MCF 10A (cell line): ENCODE results near the gene BTG4. TPM values are rescaled to one million over a fixed set of nuclear protein-coding genes. Genes with fewer than 3 reads are reported as not detected.

Experiments
- BruUV-seq: library from RNA; stranded (reverse); fragments of 400-500 nt; replicated peaks from 2 replicates; lab custom pipeline; 2021; lab: Mats Ljungman, UMichigan
- CTCF ChIA-PET: fragments of 300-600 bp; sonication (Branson Sonifier 250); formaldehyde crosslinking; extraction: SDS; loops from one replicate; lab custom pipeline; 2021; ENCODE audit warnings: antibody characterized with exemption, inconsistent platforms; lab: Yijun Ruan, JAX
- POLR2A ChIA-PET: fragments of 300-600, 350-650 bp; sonication (Branson Sonifier 250); formaldehyde crosslinking; extraction: SDS; loops from one replicate; lab custom pipeline; 2020; ENCODE audit warnings: antibody characterized with exemption, inconsistent platforms; lab: Yijun Ruan, JAX
- DNase-seq: peaks from one replicate; pipeline ENCODE4 v3.0.0-alpha.2; 2018; ENCODE audit not compliant: unreplicated experiment
- H3K27ac Mint-ChIP-seq: one replicate; pipeline ENCODE4 v1.8.0; 2022; ENCODE audit warnings: mild to moderate bottlenecking, low read depth, mixed read lengths; ENCODE audit not compliant: unreplicated experiment
- H3K27me3 Mint-ChIP-seq: one replicate; pipeline ENCODE4 v1.8.0; 2022; ENCODE audit warnings: mixed read lengths; ENCODE audit not compliant: insufficient read depth, unreplicated experiment
- H3K36me3 Mint-ChIP-seq: one replicate; pipeline ENCODE4 v1.8.0; 2022; ENCODE audit warnings: mild to moderate bottlenecking, moderate library complexity, mixed read lengths; ENCODE audit not compliant: insufficient read depth, unreplicated experiment
- H3K4me1 Mint-ChIP-seq: one replicate; pipeline ENCODE4 v1.8.0; 2022; ENCODE audit warnings: mixed read lengths; ENCODE audit not compliant: insufficient read depth, unreplicated experiment
- H3K4me3 Mint-ChIP-seq: one replicate; pipeline ENCODE4 v1.8.0; 2022; ENCODE audit warnings: mild to moderate bottlenecking, moderate library complexity, mixed read lengths; ENCODE audit not compliant: unreplicated experiment
- H3K9me3 Mint-ChIP-seq: one replicate; pipeline ENCODE4 v1.8.0; 2022; ENCODE audit warnings: mixed read lengths; ENCODE audit not compliant: unreplicated experiment
- CTCF ChIP-seq: fragments of 200-600 bp; IDR thresholded peaks from one replicate; pipeline ENCODE4 v1.8.0; 2022; ENCODE audit warnings: antibody characterized with exemption, mild to moderate bottlenecking; ENCODE audit not compliant: unreplicated experiment
- intact Hi-C: fragments of 100-400 bp; cut with micrococcal nuclease; formaldehyde crosslinking; loops from 2 replicates; pipeline ENCODE4 v1.14.1; 2022
- total RNA-seq: library from RNA; stranded (reverse); gene quantifications from 2 replicates; pipeline ENCODE4 v1.2.3, GENCODE V29; 2022

The BTG4 gene
- total RNA-seq, 1 experiment from 2014 or later, result not detected

DNA sequence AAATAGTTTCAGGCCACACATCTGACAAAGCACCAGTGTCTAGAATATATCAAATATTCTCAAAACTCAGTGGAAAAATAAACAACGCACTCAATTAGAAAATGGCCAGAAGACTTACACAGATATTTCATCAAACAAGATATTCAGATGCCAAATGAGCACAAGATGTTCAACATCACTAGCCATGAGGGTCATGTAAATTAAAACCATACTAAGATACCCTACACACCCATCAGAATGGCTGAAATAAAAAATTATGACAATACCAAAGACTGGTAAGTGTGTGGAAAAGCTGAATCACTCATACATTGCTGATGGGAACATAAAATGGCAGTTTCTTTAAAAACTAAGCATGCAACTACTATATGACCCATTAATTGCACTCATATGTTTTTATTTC is 21.7 kb downstream of the BTG4 start:
- no TSS peak for BruUV-seq
- Mint-ChIP-seq H3K36me3 (no peaks in the 10 kb centered on the region), H3K4me1 (no peaks in the 10 kb centered on the region), H3K27ac (no peak overlapping the region), H3K4me3 (no peak overlapping the region), H3K9me3 (no peaks in the 10 kb centered on the region), H3K27me3 (no peaks in the 10 kb centered on the region)
- CTCF ChIA-PET, result interaction anchor here (0.5 kb wide), 1 partner anchor 83 kb away, joined by 3 read pairs; no protein-coding TSS in a partner anchor
- intact Hi-C loops, result no loop called here
- no peak for TF ChIP-seq CTCF
- POLR2A ChIA-PET, result no interaction called here
- DNase-seq, result no peak

DNA sequence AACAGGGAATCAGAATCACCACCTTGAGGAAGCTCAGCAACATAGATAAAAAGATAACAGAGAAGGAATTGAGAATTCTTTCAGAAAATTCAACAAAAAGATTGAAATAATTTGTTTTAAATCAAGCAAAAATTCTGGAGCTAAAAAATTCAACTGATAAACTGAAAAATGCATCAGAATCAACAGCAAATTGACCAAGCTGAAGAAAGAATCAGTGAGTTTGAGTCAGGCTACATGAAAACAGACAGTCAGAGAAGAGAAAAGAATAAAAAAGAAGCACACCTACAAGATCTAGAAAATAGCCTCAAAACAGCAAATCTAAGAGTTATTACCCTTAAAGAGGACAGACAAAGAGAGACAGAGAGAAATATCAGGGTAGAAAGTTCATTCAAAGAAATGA is 28.8 kb downstream of the BTG4 start:
- no peak for DNase-seq
- peaks cover 18% of the 10 kb centered on the region for H3K9me3 Mint-ChIP-seq
- intact Hi-C loops, result no loop called here
- BruUV-seq, result no TSS peak
- ChIA-PET POLR2A (interaction anchor here (0.7 to 1.0 kb wide), 3 partner anchors 28 to 461 kb away, joined by 3 read pairs; no protein-coding TSS in a partner anchor), CTCF (interaction anchor here (1.0 kb wide), 1 partner anchor 358 kb away, joined by 3 read pairs; no protein-coding TSS in a partner anchor)
- H3K27ac Mint-ChIP-seq, result no peak overlapping the region
- H3K36me3 Mint-ChIP-seq, result no peaks in the 10 kb centered on the region
- no peaks in the 10 kb centered on the region for H3K27me3 Mint-ChIP-seq
- no peak overlapping the region for H3K4me3 Mint-ChIP-seq
- TF ChIP-seq CTCF, result no peak
- peaks cover 3% of the 10 kb centered on the region for H3K4me1 Mint-ChIP-seq

- no TSS peak for BruUV-seq
- CTCF ChIA-PET, result interaction anchor here (1.0 to 1.4 kb wide), 2 partner anchors 19 to 26 kb away, joined by 4 to 7 read pairs; no protein-coding TSS in a partner anchor
- H3K27me3 Mint-ChIP-seq, result no peaks in the 10 kb centered on the region
- POLR2A ChIA-PET, result interaction anchor here (1.2 kb wide), 1 partner anchor 30 kb away, joined by 5 read pairs; no protein-coding TSS in a partner anchor
- no peak overlapping the region for H3K27ac Mint-ChIP-seq
- no peak overlapping the region for H3K4me3 Mint-ChIP-seq
- intact Hi-C loops, result no loop called here
- H3K36me3 Mint-ChIP-seq, result no peaks in the 10 kb centered on the region
- peaks cover 18% of the 10 kb centered on the region for H3K9me3 Mint-ChIP-seq
- DNase-seq, result no peak
- peaks cover 5% of the 10 kb centered on the region for H3K4me1 Mint-ChIP-seq
- no peak for TF ChIP-seq CTCF
These were observed 32.5 kb downstream of the BTG4 start for GRCh38 chr11:111479666-111480065.

DNA sequence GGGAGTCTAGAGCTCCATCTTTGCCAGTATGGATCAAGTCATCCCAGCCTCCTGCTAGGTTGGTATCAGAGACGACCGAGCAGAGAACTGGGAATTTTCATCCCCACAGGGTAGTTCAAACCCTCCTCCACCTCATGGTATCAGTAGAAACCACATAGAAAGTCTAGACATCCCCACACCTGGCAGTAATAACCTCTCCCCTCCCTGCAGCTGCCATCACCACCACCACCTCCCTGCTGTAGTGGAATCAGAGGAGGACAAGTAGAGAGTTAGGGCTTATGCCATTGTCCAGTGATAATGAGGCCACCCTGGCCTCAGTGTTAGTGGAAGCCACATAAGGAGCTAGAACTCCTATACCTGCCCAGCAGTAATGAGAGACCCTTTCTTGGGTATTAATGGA is 34.3 kb downstream of the BTG4 start:
- TF ChIP-seq CTCF, result no peak
- no TSS peak for BruUV-seq
- H3K9me3 Mint-ChIP-seq, result peaks cover 8% of the 10 kb centered on the region
- POLR2A ChIA-PET, result no interaction called here
- no peak overlapping the region for H3K27ac Mint-ChIP-seq
- H3K36me3 Mint-ChIP-seq, result no peaks in the 10 kb centered on the region
- H3K27me3 Mint-ChIP-seq, result no peaks in the 10 kb centered on the region
- intact Hi-C loops, result no loop called here
- H3K4me3 Mint-ChIP-seq, result no peak overlapping the region
- DNase-seq, result no peak
- CTCF ChIA-PET, result no interaction called here
- peaks cover 5% of the 10 kb centered on the region for H3K4me1 Mint-ChIP-seq
